ENCODE data around the gene PLK5. TPM values are rescaled to one million over a fixed set of nuclear protein-coding genes. Genes with fewer than 3 reads are reported as not detected.

PLK5 gene
- total and polyA plus RNA-seq, 4 donors: 0.03 TPM; not detected in 3

GRCh38 chr19:1501200-1501595, 22.7 kb upstream of the PLK5 start (continued):
- peak; percentile 56 for TF ChIP-seq HNF4G (IDR thresholded peaks at IDR 0.05)
- TF ChIP-seq YY1 (IDR thresholded peaks at IDR 0.05): peak; percentile 78

GRCh38 chr19:1502433-1503088, 21.3 kb upstream of the PLK5 start:
- Histone ChIP-seq H3K36me3 (ENCODE audit: control insufficient read depth in 4 of 4, insufficient read depth in 3 of 4, low read depth in 1 of 4, low read length in 3 of 4) (no peaks in the 10 kb centered on the region), H3K4me3 (ENCODE audit: low read depth in 1 of 3, low read length in 3 of 3) (no peak overlapping the region), H3K9ac (ENCODE audit: low read depth in 1 of 2, low read length in 2 of 2) (no peak overlapping the region), H3K27me3 (ENCODE audit: control insufficient read depth in 4 of 4, insufficient read depth in 4 of 4, low read length in 3 of 4) (no peaks in the 10 kb centered on the region), H3K4me1 (ENCODE audit: control insufficient read depth in 4 of 4, insufficient read depth in 4 of 4, low read length in 3 of 4) (peaks cover 5 to 29% (median 17%) of the 10 kb centered on the region in 4 donors), H3K27ac (ENCODE audit: low read depth in 1 of 2, low read length in 2 of 2) (no peak overlapping the region), H3K9me3 (ENCODE audit: control insufficient read depth in 4 of 4, low read length in 3 of 4) (no peaks in the 10 kb centered on the region)
- WGBS: 74% methylated on average over 14 of the region's 14 CpGs
- no peak for TF ChIP-seq ATF3 (IDR thresholded peaks at IDR 0.05)
- no peak for TF ChIP-seq YY1 (IDR thresholded peaks at IDR 0.05)
- DNase-seq (ENCODE audit: low spot score): no peak

GRCh38 chr19:1503089-1503924, 20.6 kb upstream of the PLK5 start:
- H3K36me3 ChIP-seq (ENCODE audit: control insufficient read depth in 4 of 4, insufficient read depth in 3 of 4, low read depth in 1 of 4, low read length in 3 of 4): no peaks in the 10 kb centered on the region
- H3K27ac ChIP-seq (ENCODE audit: low read depth in 1 of 2, low read length in 2 of 2): no peak overlapping the region
- no peak for TF ChIP-seq FOXA2 (IDR thresholded peaks at IDR 0.05)
- peak in 1 of 2 donors; percentile 44 for TF ChIP-seq RAD21 (IDR thresholded peaks at IDR 0.05)
- peak; percentile 46 for TF ChIP-seq CTCF (IDR thresholded peaks at IDR 0.05; ENCODE audit: low read depth, low read length, missing input control)
- no peak for TF ChIP-seq SP1 (IDR thresholded peaks at IDR 0.05)
- H3K27me3 ChIP-seq (ENCODE audit: control insufficient read depth in 4 of 4, insufficient read depth in 4 of 4, low read length in 3 of 4): no peaks in the 10 kb centered on the region
- peak; percentile 60 for DNase-seq (ENCODE audit: low spot score)
- WGBS: 30% methylated on average over 49 of the region's 49 CpGs
- no peaks in the 10 kb centered on the region for H3K9me3 ChIP-seq (ENCODE audit: control insufficient read depth in 4 of 4, low read length in 3 of 4)
- H3K9ac ChIP-seq (ENCODE audit: low read depth in 1 of 2, low read length in 2 of 2): no peak overlapping the region
- H3K4me1 ChIP-seq (ENCODE audit: control insufficient read depth in 4 of 4, insufficient read depth in 4 of 4, low read length in 3 of 4): peaks cover 6 to 26% (median 14%) of the 10 kb centered on the region in 4 donors
- no peak overlapping the region for H3K4me3 ChIP-seq (ENCODE audit: low read depth in 1 of 3, low read length in 3 of 3)

- H3K4me1 ChIP-seq (ENCODE audit: control insufficient read depth in 4 of 4, insufficient read depth in 4 of 4, low read length in 3 of 4): peaks cover 6 to 26% (median 14%) of the 10 kb centered on the region in 4 donors
- no peaks in the 10 kb centered on the region for H3K36me3 ChIP-seq (ENCODE audit: control insufficient read depth in 4 of 4, insufficient read depth in 3 of 4, low read depth in 1 of 4, low read length in 3 of 4)
- DNase-seq (ENCODE audit: low spot score): no peak
- H3K27me3 ChIP-seq (ENCODE audit: control insufficient read depth in 4 of 4, insufficient read depth in 4 of 4, low read length in 3 of 4): no peaks in the 10 kb centered on the region
- 71% methylated on average over 23 of the region's 23 CpGs for WGBS
- no peak overlapping the region for H3K27ac ChIP-seq (ENCODE audit: low read depth in 1 of 2, low read length in 2 of 2)
- no peaks in the 10 kb centered on the region for H3K9me3 ChIP-seq (ENCODE audit: control insufficient read depth in 4 of 4, low read length in 3 of 4)
- no peak overlapping the region for H3K4me3 ChIP-seq (ENCODE audit: low read depth in 1 of 3, low read length in 3 of 3)
- TF ChIP-seq CTCF (IDR thresholded peaks at IDR 0.05; ENCODE audit: low read depth, low read length, missing input control) (no peak), ZBTB33 (IDR thresholded peaks at IDR 0.05) (no peak)
- no peak overlapping the region for H3K9ac ChIP-seq (ENCODE audit: low read depth in 1 of 2, low read length in 2 of 2)
Measured at GRCh38 chr19:1503925-1504773, 19.7 kb upstream of the PLK5 start.
